T47D (cell line): Measurements from ENCODE around the gene HSPA12B.
A peak's percentile ranks its signal among the peaks of the same experiment; 100 is the strongest.

ENCODE experiments used
- DNase-seq, 2 experiments: peaks; one replicate each; pipeline versions ENCODE4 v3.0.0 to v3.0.0-alpha.2; 2011 to 2012; ENCODE audit warnings: low read depth in 1 of 2, low spot score in 1 of 2
- JUND ChIP-seq: IDR thresholded peaks from 2 replicates; pipeline ENCODE4 v1.6.1; 2012; ENCODE audit warnings: low read depth
- in situ Hi-C: cut with HindIII; loops from 2 replicates; pipeline ENCODE4 v1.10.0; 2016; ENCODE audit warnings: low sequenced_read_pairs, low pct_unique_long_range_greater_than_20kb

Gene HSPA12B

GRCh38 chr20:3732327-3733118 lies at the start of gene HSPA12B:
Gene HSPA12B, plus strand, starts transcription at chr20:3732685. Its CDS starts 5,990 bp downstream, at chr20:3738675.
- in situ Hi-C loops: no loop called here
- TF ChIP-seq JUND: no peak
- DNase-seq: no peak

- DNase-seq: no peak
- no peak for TF ChIP-seq JUND
- in situ Hi-C loops: no loop called here
These were observed 47.1 kb upstream of the HSPA12B start for GRCh38 chr20:3685341-3685740.

- DNase-seq: no peak
- in situ Hi-C loops: no loop called here
- no peak for TF ChIP-seq JUND
These were observed 46.1 kb upstream of the HSPA12B start for GRCh38 chr20:3686421-3686820.

- DNase-seq: no peak
- TF ChIP-seq JUND: no peak
- in situ Hi-C loops: no loop called here
These were observed 45.6 kb upstream of the HSPA12B start for GRCh38 chr20:3686867-3687321.

- TF ChIP-seq JUND: no peak
- in situ Hi-C loops: no loop called here
- peak; percentile 79 to 86 for DNase-seq
These were observed 44.8 kb upstream of the HSPA12B start for GRCh38 chr20:3687655-3688054.

GRCh38 chr20:3689978-3690377 lies 42.5 kb upstream of the HSPA12B start:
- in situ Hi-C loops: no loop called here
- no peak for TF ChIP-seq JUND
- DNase-seq: no peak

- no peak for TF ChIP-seq JUND
- DNase-seq: no peak
- in situ Hi-C loops: no loop called here
These were observed 42.1 kb upstream of the HSPA12B start for GRCh38 chr20:3690413-3690812.

GRCh38 chr20:3691306-3691705 lies 41.2 kb upstream of the HSPA12B start:
- no peak for TF ChIP-seq JUND
- no peak for DNase-seq
- in situ Hi-C loops: no loop called here

- no peak for DNase-seq
- no peak for TF ChIP-seq JUND
- in situ Hi-C loops: no loop called here
These were observed 40.6 kb upstream of the HSPA12B start for GRCh38 chr20:3691897-3692296.

GRCh38 chr20:3692706-3693294 lies 39.7 kb upstream of the HSPA12B start:
- no peak for TF ChIP-seq JUND
- in situ Hi-C loops: no loop called here
- no peak for DNase-seq

GRCh38 chr20:3693376-3693775 lies 39.1 kb upstream of the HSPA12B start:
- no peak for TF ChIP-seq JUND
- in situ Hi-C loops: no loop called here
- DNase-seq: no peak

GRCh38 chr20:3694864-3695263 lies 37.6 kb upstream of the HSPA12B start:
- TF ChIP-seq JUND: no peak
- in situ Hi-C loops: no loop called here
- DNase-seq: no peak

GRCh38 chr20:3696200-3696599 lies 36.3 kb upstream of the HSPA12B start:
- in situ Hi-C loops: no loop called here
- TF ChIP-seq JUND: no peak

More at GRCh38 chr20:3696200-3696599, 36.3 kb upstream of the HSPA12B start:
- DNase-seq: no peak
